ENCODE measurements around the gene TMPRSS11B.

GRCh38 chr4:68183417-68183816, 62.1 kb downstream of the TMPRSS11B start:
- TF ChIP-seq POLR2A (IDR thresholded peaks at IDR 0.05) (no peak), POLR2AphosphoS5 (IDR thresholded peaks at IDR 0.05) (no peak), CTCF (IDR thresholded peaks at IDR 0.05) (no peak)

All from breast epithelium (tissue), 3 donors.